GM19468 (cell line): ENCODE results near the gene SYCE1.
"Not testable (repeated sequence)": the region's sequence is repeated elsewhere in the genome, so short reads cannot be mapped to it uniquely, and the experiment has no call there.

Source experiments
- ATAC-seq: cut with Tn5 transposase; IDR thresholded peaks from one replicate; pipeline ENCODE4 v1.9.1; 2021; ENCODE audit warnings: mild to moderate bottlenecking, moderate library complexity, moderate number of reproducible peaks; ENCODE audit not compliant: unreplicated experiment; ENCODE audit errors: extremely low read depth

Gene SYCE1

GRCh38 chr10:133520193-133520738 is 45.1 kb downstream of the SYCE1 start:
- peak; percentile 46 for ATAC-seq

GRCh38 chr10:133518517-133518916 is 46.9 kb downstream of the SYCE1 start:
- not testable (repeated sequence) for ATAC-seq

- no peak for ATAC-seq
Measured at GRCh38 chr10:133516057-133516456, 49.3 kb downstream of the SYCE1 start.

- no peak for ATAC-seq
Measured at GRCh38 chr10:133515471-133515870, 49.9 kb downstream of the SYCE1 start.

- no peak for ATAC-seq
Measured at GRCh38 chr10:133511907-133512528, 53.4 kb downstream of the SYCE1 start.

GRCh38 chr10:133511408-133511807 is 54.0 kb downstream of the SYCE1 start:
- no peak for ATAC-seq

GRCh38 chr10:133509700-133510099 is 55.7 kb downstream of the SYCE1 start:
- ATAC-seq = no peak
